LNCAP (cell line): ENCODE results near the gene SOX8.

Experiments used
- CTCF ChIP-seq: fragments of 450-650 bp; IDR thresholded peaks from 2 replicates; pipeline ENCODE4 v1.5.1; 2017; ENCODE audit warnings: mild to moderate bottlenecking

The SOX8 gene

DNA sequence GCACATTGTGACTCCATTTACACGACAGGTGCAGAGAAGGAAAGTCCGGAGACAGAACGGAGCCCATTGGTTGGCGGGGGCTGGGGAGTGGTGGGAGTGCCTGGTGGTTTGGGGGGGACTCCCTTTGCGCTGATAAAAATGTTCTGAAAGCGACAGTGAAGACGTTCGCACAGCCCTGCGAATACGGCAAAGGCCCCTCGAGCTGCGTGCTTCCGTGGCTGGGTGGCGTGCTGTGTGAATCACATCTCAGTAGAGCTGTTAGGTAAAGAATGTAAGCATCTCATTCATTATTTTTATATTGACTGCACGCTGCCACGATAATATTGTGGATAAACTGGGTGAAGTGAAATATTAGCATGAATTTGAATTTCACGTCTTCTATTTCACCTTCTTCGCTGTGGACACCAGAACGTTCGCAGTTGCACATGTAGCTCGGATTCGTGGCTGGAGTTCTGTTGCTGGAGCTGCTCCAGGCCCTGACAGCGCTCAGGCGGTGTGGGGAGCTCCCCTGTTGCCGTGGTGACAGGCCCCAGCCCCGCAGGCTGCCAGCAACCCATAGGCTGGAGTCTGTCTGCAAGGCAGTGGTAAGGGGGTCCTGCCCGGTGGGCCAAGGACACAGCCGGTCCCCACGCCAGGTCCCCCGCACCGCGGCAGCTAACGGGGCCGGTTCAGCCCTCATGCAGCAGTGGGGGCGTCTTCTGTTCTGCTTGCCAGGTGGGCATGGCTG lies 44.6 kb downstream of the SOX8 start:
- TF ChIP-seq CTCF, result no peak

DNA sequence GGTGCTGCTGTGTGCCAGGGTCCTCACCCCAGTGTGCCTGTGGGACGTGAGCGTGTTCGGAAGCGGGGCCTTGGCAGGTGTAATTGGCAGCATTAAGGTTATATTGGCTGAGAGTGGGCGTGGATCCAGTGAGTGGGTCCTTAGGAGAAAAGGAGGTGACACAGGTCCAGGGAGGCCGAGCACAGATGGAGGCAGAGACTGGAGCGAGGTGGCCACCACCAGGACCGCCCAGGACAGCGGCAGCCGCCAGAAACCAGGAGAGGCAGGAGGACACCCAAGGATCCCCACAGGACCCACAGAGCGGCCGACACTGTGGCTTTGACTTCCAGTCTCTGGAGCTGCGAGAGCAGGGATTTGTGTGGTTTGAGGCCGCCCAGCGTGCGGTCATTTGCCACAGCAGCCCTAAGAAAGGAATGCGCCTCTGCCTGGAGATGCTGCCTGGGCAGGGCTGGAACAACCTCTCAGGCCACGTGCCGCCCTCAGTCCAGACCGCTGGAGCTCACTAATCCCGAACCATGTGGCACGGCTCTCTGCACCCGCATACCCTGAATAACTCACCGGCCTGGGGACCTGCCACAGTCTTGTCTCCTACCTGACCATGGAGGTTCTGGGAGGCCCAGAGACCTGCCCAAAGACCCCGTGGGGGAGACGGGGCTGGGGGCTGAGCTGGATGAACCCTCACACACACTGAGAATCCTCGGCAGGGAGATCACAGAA lies 45.4 kb downstream of the SOX8 start:
- TF ChIP-seq CTCF, result no peak

- no peak for TF ChIP-seq CTCF
Measured at GRCh38 chr16:1027501-1027815, 45.9 kb downstream of the SOX8 start.

DNA sequence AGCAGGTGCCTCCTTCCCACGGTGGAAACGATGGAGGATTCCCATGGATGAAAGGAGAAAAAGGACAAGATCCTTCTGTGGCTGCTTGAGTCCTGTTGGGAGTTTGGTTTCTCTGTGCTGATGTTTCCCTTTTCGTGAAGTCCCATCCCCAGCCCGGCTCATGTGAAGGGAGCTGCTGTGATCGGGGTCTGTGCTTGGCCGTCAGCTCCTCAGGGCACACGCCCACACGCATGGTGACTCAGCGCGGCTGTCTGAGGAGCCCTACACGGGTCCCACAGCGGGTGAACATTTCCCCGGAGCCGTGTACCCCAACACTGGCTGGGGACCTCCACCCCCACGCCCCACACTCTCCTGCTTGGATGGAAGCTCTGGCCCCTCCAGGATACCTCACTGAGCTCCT lies 46.5 kb downstream of the SOX8 start:
- no peak for TF ChIP-seq CTCF

DNA sequence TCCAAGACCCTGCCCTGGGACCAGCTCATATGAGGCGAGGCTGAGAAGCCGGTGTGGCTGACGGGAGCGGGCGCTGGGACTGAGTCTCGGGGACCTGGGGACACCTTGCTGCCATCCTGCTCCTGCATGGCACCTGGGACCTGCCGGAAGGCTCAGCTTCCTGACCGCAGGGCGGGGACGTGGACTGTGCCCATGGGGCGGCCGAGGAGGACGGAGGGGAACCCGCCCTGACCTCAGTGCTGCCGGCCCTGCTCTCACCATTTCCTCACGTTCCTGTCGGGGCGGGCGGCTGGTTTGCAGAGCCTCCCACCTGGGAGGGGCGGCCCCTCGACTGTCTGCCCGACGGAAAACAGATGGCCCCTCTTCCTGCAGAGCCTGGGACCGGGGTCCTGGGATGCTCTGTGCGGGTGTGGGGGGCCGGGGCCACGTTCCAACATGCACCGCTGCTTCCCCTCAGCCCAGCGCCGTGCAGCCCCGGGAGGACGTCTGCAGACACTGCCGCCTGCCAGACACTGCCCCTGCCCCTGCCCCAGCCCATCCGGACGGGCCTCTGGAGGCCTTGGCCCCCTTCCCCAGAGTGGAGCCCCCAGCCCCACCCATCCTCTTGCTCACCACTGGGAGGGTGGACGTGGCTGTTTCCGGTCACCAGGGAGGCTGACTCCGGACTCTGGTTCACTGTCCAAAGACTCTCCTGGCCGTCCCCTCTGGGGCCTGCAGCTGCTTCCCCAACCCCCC lies 47.1 kb downstream of the SOX8 start:
- TF ChIP-seq CTCF, result no peak

- no peak for TF ChIP-seq CTCF
Measured at GRCh38 chr16:1029259-1029545, 47.6 kb downstream of the SOX8 start.

DNA sequence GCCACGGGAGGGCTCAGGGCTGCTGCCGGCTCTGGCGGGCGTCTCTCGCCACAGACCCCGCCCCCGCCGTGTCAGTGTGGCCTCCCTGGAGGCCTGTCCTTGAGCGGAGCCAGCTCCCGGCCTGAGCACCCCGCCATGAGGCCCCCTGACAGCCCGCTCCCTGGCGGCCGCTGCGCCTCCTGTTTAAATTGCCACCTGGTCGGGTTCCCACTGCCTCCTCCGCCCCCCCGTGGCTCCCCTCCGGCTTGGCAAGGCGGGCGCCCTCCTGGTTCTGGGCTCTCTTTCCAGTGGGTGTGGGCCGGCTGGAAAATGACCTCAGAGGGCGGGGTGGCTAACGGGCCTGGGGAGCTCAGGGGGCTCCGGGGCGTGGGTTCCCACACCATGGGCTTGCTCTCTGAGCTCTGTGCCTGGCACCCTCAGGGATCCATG lies 48.9 kb downstream of the SOX8 start:
- TF ChIP-seq CTCF, result no peak
